Putamen (tissue), 1 donor: ENCODE results near the gene ARHGAP24.
"Not testable (repeated sequence)": the region's sequence is repeated elsewhere in the genome, so short reads cannot be mapped to it uniquely, and the experiment has no call there.

Source experiments
- DNase-seq: peaks from one replicate; pipeline ENCODE4 v3.0.0-alpha.2; 2016; ENCODE audit warnings: low spot score

The ARHGAP24 gene

GRCh38 chr4:85656759-85657505 is 182.0 kb downstream of the ARHGAP24 start:
- DNase-seq, result no peak

- no peak for DNase-seq
Measured at GRCh38 chr4:85658766-85659439, 184.0 kb downstream of the ARHGAP24 start.

DNA sequence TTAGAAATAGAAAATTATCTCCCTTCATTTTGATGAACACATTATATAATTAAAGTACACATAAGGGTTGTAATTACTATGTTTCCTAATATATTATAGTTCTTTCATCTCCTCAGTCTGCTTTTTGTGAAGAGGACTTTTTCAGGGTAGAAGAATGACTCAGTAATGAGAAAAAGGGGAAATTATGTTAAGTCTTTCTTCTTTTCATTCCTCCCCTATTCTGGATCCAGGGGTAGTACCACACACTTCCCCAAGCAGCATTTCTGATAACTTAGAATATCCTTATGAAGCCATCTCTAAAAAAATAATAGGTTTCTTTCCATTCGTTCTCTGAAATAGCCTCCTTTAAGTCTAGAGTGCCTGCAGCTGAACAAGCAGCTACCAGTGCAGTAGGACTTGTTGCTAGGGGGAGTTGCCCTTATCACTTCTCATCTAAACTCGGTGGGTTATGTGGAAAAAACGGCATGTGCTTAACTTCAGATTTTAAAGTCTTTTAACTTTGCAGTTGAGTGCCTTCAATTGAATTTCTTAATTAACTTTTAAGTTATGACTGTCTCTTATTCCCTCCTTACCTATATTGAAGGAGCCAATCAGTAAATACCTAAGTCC is 184.8 kb downstream of the ARHGAP24 start:
- no peak for DNase-seq

DNA sequence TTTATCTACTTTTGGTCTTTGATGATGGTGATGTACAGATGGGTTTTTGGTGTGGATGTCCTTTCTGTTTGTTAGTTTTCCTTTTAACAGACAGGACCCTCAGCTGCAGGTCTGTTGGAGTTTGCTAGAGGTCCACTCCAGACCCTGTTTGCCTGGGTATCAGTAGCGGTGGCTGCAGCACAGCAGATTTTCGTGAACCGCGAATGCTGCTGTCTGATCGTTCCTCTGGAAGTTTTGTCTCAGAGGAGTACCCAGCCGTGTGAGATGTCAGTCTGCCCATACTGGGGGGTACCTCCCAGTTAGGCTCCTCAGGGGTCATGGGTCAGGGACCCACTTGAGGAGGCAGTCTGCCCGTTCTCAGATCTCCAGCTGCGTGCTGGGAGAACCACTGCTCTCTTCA is 191.7 kb downstream of the ARHGAP24 start:
- DNase-seq, result not testable (repeated sequence)

DNA sequence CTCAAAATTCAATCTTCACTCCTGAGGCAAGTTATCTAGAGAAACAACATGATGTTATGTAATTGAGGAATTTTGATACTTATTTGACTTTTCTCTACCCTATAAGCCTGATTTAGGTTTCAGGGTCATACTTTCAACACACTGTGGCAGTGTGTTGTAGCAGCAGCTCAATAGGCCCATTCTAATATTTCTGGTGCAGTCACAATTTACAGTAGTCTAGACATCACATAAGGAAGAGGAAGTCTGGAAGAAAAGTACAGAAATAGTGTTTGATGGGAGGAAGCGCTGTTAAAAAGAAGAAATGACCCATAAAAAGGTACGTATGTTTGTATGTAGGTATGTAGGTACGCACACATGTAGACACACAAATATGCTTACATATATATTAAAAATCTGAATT is 194.3 kb downstream of the ARHGAP24 start:
- no peak for DNase-seq

- DNase-seq, result no peak
Measured at GRCh38 chr4:85669992-85670548, 195.1 kb downstream of the ARHGAP24 start.

DNA sequence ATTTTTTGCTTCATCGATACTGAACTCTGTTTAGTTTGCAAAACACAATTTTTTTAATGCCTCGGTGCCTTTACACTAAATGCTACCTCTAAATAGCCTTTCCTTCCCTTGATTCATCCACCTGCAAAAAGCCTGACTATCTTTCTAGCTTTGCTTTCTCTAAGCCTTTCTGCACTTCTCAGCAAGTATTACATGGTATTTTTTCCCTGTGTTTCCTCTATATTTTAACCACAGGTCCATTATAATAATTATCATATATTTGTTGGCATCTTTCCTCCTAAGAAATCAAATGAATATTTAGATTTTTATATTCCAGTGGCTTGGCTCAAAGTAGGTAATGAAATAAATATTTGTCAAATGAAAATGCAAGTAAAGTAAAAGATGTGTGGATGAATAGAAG is 196.2 kb downstream of the ARHGAP24 start:
- no peak for DNase-seq

DNA sequence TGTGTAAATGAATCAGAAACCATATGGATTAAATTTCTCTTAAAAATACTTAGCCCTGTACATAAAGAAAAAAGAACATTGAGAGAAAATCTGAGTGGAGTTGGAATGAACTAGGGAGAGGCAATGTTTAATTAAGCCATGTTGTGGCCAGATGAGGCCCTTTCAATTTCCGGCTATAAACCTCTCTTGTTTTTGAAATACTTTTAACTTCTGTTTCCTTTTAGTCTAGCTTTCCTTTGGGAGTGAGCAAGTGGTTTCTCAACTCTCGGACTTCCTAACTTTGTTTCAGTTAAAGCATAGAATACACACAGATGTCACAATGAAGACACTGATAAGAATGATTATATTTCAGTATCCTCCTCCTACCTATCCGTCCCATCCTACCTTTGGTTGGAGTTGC is 197.2 kb downstream of the ARHGAP24 start:
- DNase-seq, result no peak

DNA sequence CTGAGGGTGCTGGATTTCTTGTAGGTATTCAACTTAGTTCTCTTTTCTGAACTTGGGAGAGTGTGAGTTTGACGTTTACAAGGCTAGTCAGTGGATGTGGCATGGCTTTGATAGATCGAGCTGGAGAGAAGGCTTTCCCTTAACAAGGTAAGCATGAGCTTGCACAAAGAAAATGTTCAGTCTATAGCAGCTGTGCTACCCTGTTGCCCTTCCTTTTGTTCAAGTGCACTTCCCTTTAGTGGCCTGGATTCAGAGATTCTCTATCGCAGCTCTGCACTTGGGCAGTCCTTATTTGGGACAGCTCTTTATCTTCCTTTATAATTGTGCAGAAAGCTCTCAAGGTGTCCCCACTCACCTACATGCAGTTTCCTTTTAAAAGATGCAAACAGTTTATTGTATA is 198.0 kb downstream of the ARHGAP24 start:
- DNase-seq, result no peak

GRCh38 chr4:85673540-85673939 is 198.6 kb downstream of the ARHGAP24 start:
- no peak for DNase-seq

- DNase-seq, result no peak
Measured at GRCh38 chr4:85675076-85676049, 200.4 kb downstream of the ARHGAP24 start.

GRCh38 chr4:85676050-85676425 is 201.1 kb downstream of the ARHGAP24 start:
- DNase-seq, result no peak

- DNase-seq, result no peak
Measured at GRCh38 chr4:85676850-85677590, 202.1 kb downstream of the ARHGAP24 start.

GRCh38 chr4:85681221-85681657 is 206.3 kb downstream of the ARHGAP24 start:
- peak; percentile 72 for DNase-seq

- no peak for DNase-seq
Measured at GRCh38 chr4:85681921-85682320, 207.0 kb downstream of the ARHGAP24 start.

GRCh38 chr4:85682391-85682790 is 207.4 kb downstream of the ARHGAP24 start:
- no peak for DNase-seq

DNA sequence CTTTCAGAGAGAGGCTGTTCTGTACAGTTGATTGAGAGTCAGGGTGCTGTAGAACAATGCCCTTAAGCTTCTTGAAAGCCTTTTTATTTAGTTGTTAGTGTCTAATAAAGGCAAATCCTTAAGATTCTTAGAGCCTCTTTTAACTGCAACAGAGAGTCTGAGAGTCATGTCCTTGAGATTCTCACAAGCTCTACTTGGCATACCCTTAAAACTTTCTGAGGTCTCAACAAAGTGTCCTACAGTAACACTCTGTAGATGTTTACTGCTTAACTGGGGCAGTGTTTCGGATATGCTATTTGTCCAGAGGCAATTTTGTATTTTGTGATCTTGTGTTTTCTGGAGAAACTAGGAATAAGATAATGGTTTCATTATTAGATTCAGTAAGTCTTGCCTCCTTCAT is 209.7 kb downstream of the ARHGAP24 start:
- no peak for DNase-seq

GRCh38 chr4:85686398-85686797 is 211.4 kb downstream of the ARHGAP24 start:
- DNase-seq, result no peak

DNA sequence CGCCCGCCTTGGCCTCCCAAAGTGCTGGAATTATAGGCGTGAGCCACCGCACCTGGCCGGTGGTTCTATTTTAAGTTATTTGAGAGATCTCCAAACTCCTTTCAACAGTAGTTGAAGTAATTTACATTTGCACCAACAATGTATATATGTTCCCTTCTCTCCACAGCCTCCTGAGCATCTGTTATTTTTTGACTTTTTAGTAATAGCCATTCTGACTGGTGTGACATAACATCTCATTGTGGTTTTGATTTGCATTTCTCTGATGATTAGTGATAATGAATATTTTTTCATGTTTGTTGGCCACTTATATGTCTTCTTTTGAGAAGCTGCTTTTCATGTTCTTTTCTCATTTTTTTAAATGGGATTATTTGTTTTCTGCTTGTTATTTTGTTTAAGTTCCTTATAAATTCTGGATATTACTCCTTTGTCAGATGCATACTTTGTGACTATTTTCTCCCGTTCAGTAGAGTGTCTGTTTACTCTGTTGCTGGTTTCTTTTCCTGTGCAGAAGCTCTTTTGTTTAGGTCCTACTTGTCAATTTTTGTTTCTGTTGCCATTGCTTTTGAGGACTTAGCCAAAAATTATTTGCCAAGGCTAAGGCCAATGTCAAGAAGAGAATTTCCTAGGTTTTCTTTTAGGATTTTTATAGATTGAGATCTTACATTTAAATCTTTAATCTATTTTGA is 213.2 kb downstream of the ARHGAP24 start:
- no peak for DNase-seq

- no peak for DNase-seq
Measured at GRCh38 chr4:85696661-85697060, 221.7 kb downstream of the ARHGAP24 start.
